ENCODE measurements around the gene NSUN6.

- TF ChIP-seq CTCF (IDR thresholded peaks at IDR 0.05) (no peak), POLR2AphosphoS5 (IDR thresholded peaks at IDR 0.05) (no peak)
Observed at GRCh38 chr10:18501198-18501597, 150.2 kb downstream of the NSUN6 start.
